ENCODE results near the gene RTTN. TPM values are rescaled to one million over a fixed set of nuclear protein-coding genes. Genes with fewer than 3 reads are reported as not detected.
"Not testable (repeated sequence)": the region's sequence is repeated elsewhere in the genome, so short reads cannot be mapped to it uniquely, and the experiment has no call there.

RTTN gene, protein sequence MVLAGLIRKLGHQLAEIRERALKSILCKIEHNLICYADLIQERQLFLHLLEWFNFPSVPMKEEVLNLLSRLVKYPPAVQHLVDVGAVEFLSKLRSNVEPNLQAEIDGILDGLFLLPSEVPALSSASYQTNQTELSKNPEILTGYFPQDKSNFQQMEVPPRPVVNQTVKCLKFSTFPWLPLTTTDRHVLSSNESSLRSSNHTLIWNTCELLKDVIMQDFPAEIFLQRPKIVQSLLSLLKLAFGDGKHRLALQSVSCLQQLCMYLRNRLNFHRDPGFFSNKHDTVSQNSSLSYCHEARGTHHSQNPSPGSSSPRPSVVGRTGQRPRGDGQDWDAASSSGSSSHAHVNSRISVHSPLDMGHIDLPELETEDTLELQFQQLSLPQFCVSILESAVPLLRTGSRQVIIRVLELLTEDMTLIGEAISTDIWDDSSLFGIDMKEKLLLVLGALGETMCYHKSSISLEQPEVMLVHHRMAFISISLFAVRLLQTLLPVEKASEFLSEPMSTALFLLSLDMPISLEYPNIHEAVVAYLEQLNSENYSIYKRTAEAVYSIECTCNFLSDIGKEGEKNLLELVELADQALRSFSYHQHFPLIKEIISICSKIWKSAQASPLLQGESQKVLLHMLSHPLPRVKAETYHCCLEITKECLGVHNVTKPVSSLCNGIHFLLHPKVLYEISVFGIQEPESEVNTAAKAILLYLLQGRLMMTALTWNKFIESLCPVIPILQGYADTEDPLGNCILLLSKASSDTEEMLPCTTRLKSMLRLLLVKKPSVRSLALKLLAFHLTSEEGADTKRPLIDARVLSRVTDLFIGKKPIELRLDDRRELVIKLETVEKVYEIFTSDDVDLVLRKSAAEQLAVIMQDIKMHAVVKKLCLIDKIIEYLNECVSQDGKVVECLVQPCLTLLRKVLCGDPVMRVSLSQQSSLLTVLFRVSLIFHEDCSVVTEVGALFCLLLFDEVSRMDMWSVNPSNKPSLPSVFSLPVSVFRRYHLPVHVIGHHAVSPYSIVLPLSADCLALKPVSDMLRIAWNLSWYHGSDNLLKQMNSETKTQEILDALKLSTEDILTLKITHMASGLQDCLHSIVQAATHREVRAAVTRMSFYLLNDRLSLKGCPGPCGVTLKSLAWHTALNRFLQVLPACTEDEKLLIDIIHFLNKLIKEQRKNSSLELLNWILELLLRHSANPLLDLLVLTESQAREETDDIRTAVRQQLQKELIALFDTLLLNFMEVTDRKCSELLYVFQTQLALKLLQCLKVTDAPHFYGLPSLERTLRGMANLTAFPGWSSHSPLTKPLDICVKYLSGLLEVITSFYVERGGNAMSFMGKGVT (N-terminal part only)
- 15.7 TPM for total RNA-seq

DNA sequence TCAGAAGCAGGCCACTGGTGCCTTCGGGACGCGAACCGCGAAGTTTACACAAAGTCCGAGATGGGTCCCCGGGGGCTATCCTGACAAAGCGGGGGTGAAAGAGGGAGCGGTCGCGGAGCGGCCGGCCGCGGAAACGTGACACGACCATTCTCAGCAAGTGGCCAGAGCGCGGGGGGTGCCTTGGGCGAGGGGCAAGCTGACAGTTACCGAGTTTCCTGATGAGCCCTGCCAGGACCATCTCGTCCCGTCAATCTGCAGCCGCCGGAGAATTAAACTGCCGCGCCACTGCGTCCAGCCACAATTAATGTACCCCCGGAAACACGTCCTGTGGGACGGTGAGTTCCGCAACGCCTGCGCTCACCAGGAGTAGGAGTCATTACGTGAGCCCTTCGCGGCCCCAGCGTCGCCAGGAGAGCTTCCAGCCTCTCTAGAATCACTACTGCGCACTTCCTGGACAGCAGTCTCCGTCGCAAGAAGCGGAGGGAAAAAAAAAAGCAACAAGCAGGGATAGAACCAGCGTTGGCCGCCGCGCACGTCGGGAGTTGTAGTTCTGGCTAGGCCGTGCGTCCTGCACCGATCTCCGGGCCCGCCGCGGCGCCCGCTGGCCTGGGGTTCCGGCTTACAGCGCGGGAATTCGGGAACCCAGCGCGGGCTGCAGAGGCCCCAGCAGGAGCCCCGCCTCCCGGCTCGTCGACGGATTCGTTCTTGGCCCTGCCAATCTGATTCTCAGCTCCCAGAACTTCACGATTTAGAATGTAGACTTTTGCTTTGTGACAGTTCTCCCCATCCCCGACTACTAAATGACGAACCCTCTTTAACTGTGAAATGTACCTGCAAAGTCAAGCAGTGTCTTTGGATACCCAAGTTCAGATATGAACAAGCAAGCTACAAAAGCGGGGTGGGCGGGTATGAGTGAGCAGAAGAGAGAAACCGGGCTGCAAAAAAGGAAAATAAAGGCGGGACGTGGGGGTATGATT is at the start of gene RTTN:
Gene RTTN (minus strand): TSS at position 267 of the 977 bp plus-strand sequence. CDS start 29 bp downstream, at position 238.
- DNase-seq (ENCODE audit: low spot score), result peak; percentile 93

GRCh38 chr18:70250781-70251180 is 45.3 kb upstream of the RTTN start:
- no peak for DNase-seq (ENCODE audit: low spot score)

- DNase-seq (ENCODE audit: low spot score), result not testable (repeated sequence)
Measured at GRCh38 chr18:70249861-70250260, 44.4 kb upstream of the RTTN start.

DNA sequence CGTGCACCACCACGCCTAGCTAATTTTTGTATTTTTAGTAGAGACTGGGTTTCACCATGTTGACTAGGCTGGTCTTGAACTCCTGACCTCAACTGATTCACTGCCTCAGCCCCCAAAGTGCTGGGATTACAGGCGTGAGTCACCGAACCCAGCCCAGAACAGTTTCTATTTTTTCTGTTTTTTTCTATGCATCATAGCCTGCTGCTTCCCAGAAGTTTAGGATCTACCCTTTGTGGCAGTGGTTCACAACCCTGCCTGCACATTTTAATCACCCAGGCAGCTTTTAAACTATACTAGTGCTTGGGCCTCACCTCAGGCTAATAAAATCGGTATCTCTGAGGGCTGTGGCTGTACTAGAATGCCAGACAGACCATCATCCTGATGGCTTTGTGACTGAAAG is 43.6 kb upstream of the RTTN start:
- DNase-seq (ENCODE audit: low spot score), result no peak

DNA sequence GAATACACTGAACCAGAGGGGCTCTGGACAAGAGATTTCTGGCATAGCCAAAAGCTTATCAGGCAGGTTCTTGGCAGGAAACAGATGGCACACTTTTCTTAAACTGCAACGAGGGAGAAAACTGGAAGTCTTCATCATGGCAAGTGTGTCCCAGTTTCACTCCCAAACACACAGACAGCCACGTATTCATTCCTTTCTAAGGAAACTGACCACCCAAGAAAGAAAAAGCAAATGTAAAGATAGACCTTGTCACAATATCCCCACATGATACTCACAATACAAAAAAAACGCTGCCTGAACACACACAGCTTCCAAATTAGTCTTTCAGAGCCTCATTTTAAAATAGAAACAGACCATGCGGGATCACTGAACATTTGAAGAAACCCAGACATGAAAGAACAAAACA is 40.6 kb upstream of the RTTN start:
- no peak for DNase-seq (ENCODE audit: low spot score)

- DNase-seq (ENCODE audit: low spot score), result no peak
Measured at GRCh38 chr18:70243131-70243929, 37.8 kb upstream of the RTTN start.

- not testable (repeated sequence) for DNase-seq (ENCODE audit: low spot score)
Measured at GRCh38 chr18:70236921-70237320, 31.4 kb upstream of the RTTN start.

GRCh38 chr18:70235478-70235877 is 30.0 kb upstream of the RTTN start:
- no peak for DNase-seq (ENCODE audit: low spot score)

- DNase-seq (ENCODE audit: low spot score), result no peak
Measured at GRCh38 chr18:70234667-70235459, 29.4 kb upstream of the RTTN start.

DNA sequence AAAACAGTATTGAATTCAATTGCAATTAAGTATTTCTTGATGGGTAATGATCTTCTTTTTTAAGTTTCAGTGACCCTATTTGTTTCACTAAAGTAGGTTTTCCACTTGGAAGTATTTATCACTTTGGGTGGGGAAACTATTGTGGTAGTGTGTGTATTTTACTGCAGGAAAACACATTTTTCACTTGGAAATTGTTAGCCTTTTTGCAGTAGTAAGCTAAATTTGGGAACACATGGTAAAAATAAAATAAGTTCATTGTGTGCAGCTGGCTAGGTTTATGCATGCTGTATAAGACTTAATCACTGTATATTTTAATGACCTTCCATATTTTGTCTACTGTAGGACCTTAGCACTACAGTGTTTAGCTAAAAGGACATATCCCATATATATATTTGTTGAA is 28.5 kb upstream of the RTTN start:
- DNase-seq (ENCODE audit: low spot score), result no peak

- no peak for DNase-seq (ENCODE audit: low spot score)
Measured at GRCh38 chr18:70232261-70232660, 26.8 kb upstream of the RTTN start.

DNA sequence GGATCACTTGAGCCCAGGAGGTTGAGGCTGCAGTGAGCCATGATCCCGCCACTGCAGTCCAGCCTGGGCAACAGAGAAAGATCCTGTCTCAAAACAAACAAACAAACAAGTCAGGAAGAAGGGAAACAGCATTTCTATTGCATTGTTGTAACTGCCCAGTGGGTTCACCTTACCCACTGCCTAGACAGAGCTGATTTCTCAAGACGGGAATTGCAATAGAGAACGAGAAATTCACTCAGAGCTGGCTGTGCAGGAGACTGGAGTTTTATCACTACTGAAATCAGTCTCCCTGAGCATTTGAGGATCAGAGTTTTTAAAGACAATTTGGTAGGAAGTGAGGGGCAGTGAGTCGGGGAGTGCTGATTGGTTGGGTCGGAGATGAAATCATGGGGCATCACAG is 24.2 kb upstream of the RTTN start:
- DNase-seq (ENCODE audit: low spot score), result no peak

DNA sequence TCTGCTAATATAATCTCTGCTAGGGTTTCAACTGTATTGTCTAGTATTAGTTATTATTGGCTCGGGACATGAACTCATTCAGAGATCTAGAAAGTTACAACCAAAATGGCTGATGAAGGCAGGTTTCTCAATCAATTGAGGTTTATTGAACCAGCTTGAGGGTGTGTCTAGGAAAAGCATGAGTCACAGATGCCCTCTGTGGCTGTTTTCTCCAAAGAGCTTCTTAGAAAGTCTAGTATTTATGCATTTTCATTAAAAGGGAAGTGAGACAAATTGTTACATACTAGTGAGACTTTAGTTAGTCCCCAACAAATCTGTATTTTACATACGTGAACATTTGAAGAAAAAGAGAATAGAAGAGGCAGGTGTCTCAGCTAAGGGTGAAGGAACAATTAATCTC is 23.0 kb upstream of the RTTN start:
- DNase-seq (ENCODE audit: low spot score), result no peak

DNA sequence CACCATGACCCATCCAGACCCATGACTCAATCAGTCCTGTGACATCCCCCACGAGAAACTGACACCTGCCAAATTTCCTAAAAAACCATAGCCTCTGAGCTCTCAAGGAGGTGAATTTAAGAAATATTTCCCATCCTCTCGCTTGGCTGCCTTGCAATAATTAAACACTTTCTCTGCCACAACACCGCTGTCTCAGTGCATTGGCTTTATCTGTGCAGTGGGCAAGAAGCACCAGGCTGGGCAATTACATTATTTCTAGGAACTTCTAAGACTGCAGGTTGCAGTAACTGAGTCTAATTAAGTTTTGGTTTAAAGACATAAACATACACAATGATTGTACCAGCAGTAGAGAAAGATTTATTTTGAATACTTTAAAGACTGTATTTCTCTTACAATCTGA is 22.0 kb upstream of the RTTN start:
- no peak for DNase-seq (ENCODE audit: low spot score)

DNA sequence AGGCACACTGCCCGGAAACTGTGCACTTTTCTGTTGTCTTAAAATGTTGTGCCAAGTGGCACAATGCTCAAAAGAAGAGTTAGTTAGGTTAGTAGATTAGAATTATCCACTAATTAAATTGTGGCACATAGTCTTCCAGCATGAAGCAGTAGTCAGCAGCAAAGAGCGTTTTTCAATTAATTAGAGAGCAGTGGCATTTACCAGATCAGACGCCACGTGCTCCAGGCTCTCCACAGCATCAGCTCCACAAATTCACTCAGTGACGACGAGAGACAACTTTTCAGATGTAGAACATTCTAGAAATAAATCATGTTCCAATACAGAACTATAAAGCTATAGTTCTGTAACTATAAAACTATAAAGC is 16.4 kb upstream of the RTTN start:
- no peak for DNase-seq (ENCODE audit: low spot score)

DNA sequence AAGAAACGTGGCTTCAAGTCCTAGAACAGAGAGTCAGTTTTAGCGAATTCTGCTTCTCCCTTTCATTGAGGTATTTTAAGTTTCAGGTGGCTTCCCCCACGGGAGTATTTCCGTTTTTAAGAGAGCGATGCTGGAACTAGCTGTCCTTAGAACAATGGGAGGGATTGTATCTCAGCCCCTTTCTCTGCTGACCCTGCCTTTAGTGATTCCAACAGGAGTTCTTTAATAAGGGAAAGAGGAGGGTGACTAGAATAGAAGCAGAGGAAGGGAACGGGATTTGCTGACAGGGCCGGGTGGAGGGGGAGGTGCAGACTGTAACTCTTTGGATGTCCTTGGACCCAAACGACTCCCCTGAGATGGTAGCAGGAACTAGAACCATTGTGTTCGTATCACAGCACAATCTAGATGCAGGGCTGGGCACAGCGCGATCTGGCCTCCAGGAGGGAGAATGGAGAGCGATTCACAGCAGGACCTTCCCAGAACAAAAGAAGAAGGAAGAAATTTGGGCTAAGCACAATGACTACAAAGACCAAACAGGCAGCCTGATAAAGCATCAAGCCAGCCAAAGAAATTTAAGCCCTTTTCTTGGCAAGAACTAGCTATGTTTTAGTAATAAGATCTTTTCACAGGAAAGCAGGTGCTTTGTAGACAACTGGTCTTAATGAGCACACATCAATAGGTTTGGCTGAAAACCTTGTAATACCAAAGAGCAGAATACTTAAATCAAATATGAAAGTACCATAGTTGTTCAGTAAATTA is 15.8 kb upstream of the RTTN start:
- DNase-seq (ENCODE audit: low spot score), result no peak

DNA sequence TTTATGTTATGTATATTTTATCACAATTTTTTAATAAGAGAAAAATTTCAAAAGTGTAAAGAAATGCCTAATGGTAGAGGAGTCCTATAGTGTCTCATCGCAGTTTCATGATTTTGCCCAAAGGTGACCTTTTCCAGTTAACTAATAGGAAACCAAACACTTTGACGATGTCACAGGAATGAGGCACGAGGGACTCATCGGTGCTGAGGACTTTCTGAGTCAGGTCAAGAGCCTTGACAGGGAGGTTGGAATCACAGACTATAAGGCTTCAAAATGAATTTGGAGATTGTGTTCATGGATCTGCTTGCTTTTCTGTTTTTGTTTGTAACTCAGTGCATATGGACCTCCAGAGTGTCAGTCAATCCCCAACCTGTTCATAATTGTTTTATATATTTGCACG is 15.1 kb upstream of the RTTN start:
- no peak for DNase-seq (ENCODE audit: low spot score)

DNA sequence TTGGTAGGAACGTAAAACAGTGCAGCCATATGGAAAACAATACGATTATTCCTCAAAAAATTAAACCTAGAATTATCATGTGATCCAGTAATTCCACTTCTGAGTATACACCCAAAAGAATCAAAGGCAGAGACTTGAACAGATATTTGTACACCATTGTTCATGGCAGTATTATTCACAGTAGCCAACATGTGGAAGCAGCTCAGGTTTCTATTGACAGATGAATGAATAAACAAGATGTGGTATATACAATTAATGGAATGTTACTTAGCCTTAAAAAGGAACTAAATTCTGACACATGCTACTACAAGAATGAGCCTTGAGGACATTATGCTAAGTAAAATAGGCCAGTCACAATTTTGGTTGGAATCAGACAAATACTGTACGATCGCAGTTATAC is 14.2 kb upstream of the RTTN start:
- DNase-seq (ENCODE audit: low spot score), result no peak
